Panc1 (cell line): ENCODE measurements around the gene ABCA8. TPM values are rescaled to one million over a fixed set of nuclear protein-coding genes. Genes with fewer than 3 reads are reported as not detected.
"Not testable (repeated sequence)": the region's sequence is repeated elsewhere in the genome, so short reads cannot be mapped to it uniquely, and the experiment has no call there.

ENCODE experiments used
- ATAC-seq: fragments of 200-7000 bp; cut with Tn5 transposase; 2 replicates; pipeline ENCODE4 v1.9.1; 2020; ENCODE audit warnings: mild to moderate bottlenecking, moderate library complexity
- BruUV-seq: library from RNA; stranded (reverse); fragments of 400-500 nt; replicated peaks from 2 replicates; lab custom pipeline; 2021; lab: Mats Ljungman, UMichigan
- CTCF ChIA-PET: fragments of 300-600 bp; sonication (Branson Sonifier 250); formaldehyde crosslinking; loops from one replicate; lab custom pipeline; 2022; ENCODE audit warnings: antibody characterized with exemption; lab: Charles Lee
- POLR2A ChIA-PET: fragments of 300-600 bp; sonication (Branson Sonifier 250); formaldehyde crosslinking; loops from one replicate; lab custom pipeline; 2022; ENCODE audit warnings: antibody characterized with exemption; lab: Charles Lee
- DNase-seq: peaks from one replicate; pipeline ENCODE4 v3.0.0-alpha.2; 2010; ENCODE audit warnings: low read depth, low spot score
- H3K27ac ChIP-seq: 2 replicates; pipeline ENCODE4 v1.5.1; 2011; ENCODE audit warnings: mild to moderate bottlenecking, low read length, inconsistent platforms
- H3K27me3 ChIP-seq: fragments of 200-500 bp; sonication (Bioruptor generic); 2 replicates; pipeline ENCODE4 v1.6.0; 2014; ENCODE audit warnings: low read length, inconsistent platforms; ENCODE audit not compliant: control insufficient read depth, insufficient read depth
- H3K36me3 ChIP-seq: fragments of 200-500 bp; sonication (Bioruptor generic); 2 replicates; pipeline ENCODE4 v1.5.1; 2014; ENCODE audit warnings: inconsistent platforms, mild to moderate bottlenecking, low read length, moderate library complexity; ENCODE audit not compliant: control insufficient read depth, insufficient read depth
- H3K4me1 ChIP-seq: 2 replicates; pipeline ENCODE4 v1.5.1; 2011; ENCODE audit warnings: inconsistent platforms, mild to moderate bottlenecking, low read length, moderate library complexity; ENCODE audit not compliant: control insufficient read depth, insufficient read depth
- H3K4me3 ChIP-seq, 2 experiments: 2 replicates each; pipeline ENCODE4 v1.5.1; 2011 to 2012; ENCODE audit warnings: low read depth in 2 of 2, low read length in 2 of 2, mild to moderate bottlenecking in 2 of 2, inconsistent platforms in 1 of 2, moderate library complexity in 1 of 2
- H3K9me3 ChIP-seq: fragments of 200-500 bp; sonication (Bioruptor generic); 2 replicates; pipeline ENCODE4 v1.5.1; 2014; ENCODE audit warnings: low read depth, mild to moderate bottlenecking, inconsistent platforms, low read length, moderate library complexity; ENCODE audit not compliant: control insufficient read depth, insufficient read depth
- POLR2AphosphoS5 ChIP-seq: IDR thresholded peaks from 2 replicates; pipeline ENCODE4 v1.6.1; 2012; ENCODE audit warnings: mild to moderate bottlenecking, low read depth, low read length, moderate library complexity
- SIN3A ChIP-seq: IDR thresholded peaks from 2 replicates; pipeline ENCODE4 v1.6.1; 2012; ENCODE audit warnings: low read depth, mild to moderate bottlenecking, low read length, moderate library complexity, borderline replicate concordance; ENCODE audit not compliant: insufficient read depth
- TCF7L2 ChIP-seq: IDR thresholded peaks from 2 replicates; pipeline ENCODE4 v1.6.1; 2011; ENCODE audit warnings: mild to moderate bottlenecking, low read depth, low read length, inconsistent platforms
- in situ Hi-C: cut with HindIII; loops from 2 replicates; pipeline ENCODE4 v1.10.0; 2016; ENCODE audit warnings: low sequenced_read_pairs, low pct_unique_long_range_greater_than_20kb
- intact Hi-C: fragments of 100-400 bp; cut with micrococcal nuclease; formaldehyde crosslinking; loops from one replicate; pipeline ENCODE4 v1.10.0; 2022; ENCODE audit not compliant: unreplicated experiment
- total RNA-seq: library from RNA; stranded (reverse); gene quantifications from one replicate; pipeline ENCODE4 v1.2.1, GENCODE V29; 2021; ENCODE audit not compliant: unreplicated experiment
- TF ChIP-seq, protein P1 (sequence below), 2 experiments: IDR thresholded peaks; 2 replicates each; pipeline ENCODE4 v1.6.1; 2011 to 2012; ENCODE audit warnings: low read depth in 2 of 2, control low read depth in 1 of 2, low read length in 1 of 2, mild to moderate bottlenecking in 1 of 2, moderate library complexity in 1 of 2; ENCODE audit not compliant: insufficient read depth in 1 of 2
- TF ChIP-seq, protein P2 (sequence below): fragments of 450-650 bp; IDR thresholded peaks from 2 replicates; pipeline ENCODE4 v1.5.1; 2017; ENCODE audit warnings: mild to moderate bottlenecking

Gene ABCA8
- total RNA-seq, 1 experiment from 2014 or later: 0.23 TPM

DNA sequence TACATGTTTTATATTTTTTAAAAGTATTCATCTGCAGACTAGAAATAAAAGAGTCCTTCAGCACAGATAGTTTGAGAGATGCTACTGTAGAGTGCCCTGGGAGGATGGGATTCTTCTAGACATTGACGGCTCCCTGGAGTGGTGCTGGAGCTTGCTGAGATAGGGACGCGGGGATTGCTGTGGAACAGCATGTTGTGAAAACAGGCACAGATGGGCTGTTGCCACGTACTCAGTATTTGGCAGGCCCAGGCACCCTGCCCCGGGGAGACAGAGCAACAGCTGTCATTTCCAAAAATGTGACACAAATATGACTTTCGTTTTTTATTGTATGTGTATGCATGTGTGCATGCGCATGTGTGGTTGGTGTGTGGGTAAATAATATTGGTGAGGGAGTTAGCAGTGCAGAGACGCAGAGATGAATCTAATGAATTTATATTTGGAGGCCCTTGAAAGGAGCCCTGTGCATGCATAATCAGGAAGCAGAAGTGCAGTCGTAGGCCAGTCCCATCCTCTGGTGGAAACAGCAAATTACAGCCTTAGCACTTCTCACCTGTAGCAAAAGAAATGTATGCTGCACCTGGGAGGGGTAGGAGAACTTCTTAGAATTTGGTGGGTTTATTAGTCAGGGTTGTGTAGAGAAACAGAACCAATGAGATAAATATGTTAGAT lies 6.2 kb upstream of the ABCA8 start:
- TF ChIP-seq, protein P1, sequence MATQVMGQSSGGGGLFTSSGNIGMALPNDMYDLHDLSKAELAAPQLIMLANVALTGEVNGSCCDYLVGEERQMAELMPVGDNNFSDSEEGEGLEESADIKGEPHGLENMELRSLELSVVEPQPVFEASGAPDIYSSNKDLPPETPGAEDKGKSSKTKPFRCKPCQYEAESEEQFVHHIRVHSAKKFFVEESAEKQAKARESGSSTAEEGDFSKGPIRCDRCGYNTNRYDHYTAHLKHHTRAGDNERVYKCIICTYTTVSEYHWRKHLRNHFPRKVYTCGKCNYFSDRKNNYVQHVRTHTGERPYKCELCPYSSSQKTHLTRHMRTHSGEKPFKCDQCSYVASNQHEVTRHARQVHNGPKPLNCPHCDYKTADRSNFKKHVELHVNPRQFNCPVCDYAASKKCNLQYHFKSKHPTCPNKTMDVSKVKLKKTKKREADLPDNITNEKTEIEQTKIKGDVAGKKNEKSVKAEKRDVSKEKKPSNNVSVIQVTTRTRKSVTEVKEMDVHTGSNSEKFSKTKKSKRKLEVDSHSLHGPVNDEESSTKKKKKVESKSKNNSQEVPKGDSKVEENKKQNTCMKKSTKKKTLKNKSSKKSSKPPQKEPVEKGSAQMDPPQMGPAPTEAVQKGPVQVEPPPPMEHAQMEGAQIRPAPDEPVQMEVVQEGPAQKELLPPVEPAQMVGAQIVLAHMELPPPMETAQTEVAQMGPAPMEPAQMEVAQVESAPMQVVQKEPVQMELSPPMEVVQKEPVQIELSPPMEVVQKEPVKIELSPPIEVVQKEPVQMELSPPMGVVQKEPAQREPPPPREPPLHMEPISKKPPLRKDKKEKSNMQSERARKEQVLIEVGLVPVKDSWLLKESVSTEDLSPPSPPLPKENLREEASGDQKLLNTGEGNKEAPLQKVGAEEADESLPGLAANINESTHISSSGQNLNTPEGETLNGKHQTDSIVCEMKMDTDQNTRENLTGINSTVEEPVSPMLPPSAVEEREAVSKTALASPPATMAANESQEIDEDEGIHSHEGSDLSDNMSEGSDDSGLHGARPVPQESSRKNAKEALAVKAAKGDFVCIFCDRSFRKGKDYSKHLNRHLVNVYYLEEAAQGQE (IDR thresholded peaks at IDR 0.05; ENCODE audit: insufficient read depth in 1 of 2, low read depth in 2 of 2, low read length in 1 of 2): no peak
- TF ChIP-seq SIN3A (no peak), TCF7L2 (no peak), POLR2AphosphoS5 (no peak)
- TF ChIP-seq, protein P2, sequence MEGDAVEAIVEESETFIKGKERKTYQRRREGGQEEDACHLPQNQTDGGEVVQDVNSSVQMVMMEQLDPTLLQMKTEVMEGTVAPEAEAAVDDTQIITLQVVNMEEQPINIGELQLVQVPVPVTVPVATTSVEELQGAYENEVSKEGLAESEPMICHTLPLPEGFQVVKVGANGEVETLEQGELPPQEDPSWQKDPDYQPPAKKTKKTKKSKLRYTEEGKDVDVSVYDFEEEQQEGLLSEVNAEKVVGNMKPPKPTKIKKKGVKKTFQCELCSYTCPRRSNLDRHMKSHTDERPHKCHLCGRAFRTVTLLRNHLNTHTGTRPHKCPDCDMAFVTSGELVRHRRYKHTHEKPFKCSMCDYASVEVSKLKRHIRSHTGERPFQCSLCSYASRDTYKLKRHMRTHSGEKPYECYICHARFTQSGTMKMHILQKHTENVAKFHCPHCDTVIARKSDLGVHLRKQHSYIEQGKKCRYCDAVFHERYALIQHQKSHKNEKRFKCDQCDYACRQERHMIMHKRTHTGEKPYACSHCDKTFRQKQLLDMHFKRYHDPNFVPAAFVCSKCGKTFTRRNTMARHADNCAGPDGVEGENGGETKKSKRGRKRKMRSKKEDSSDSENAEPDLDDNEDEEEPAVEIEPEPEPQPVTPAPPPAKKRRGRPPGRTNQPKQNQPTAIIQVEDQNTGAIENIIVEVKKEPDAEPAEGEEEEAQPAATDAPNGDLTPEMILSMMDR: no peak
- intact Hi-C loops (no loop called here), in situ Hi-C loops (no loop called here)
- Histone ChIP-seq H3K4me1 (no peaks in the 10 kb centered on the region), H3K9me3 (no peaks in the 10 kb centered on the region), H3K27ac (no peak overlapping the region), H3K4me3 (no peak overlapping the region), H3K36me3 (no peaks in the 10 kb centered on the region), H3K27me3 (no peaks in the 10 kb centered on the region)
- DNase-seq (no peak), ATAC-seq (no peak)
- BruUV-seq: no TSS peak
- ChIA-PET POLR2A (no interaction called here), CTCF (no interaction called here)

DNA sequence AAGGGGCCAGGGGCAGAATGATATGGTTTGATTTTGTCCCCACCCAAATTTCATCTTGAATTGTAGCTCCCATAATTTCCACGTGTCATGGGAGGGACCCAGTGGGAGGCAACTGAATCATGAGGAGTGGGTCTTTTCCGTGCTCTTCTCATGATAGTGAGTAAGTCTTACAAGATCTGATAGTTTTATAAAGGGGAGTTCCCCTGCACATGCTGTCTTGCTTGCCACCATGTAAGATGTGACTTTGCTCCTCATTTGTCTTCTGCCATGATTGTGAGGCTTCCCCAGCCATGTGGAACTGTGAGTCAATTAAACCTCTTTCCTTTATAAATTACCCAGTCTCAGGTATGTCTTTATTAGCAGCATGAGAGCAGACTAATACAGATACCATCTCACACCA lies 3.9 kb upstream of the ABCA8 start:
- DNase-seq, POLR2A ChIA-PET, in situ Hi-C loops, H3K27me3 ChIP-seq, H3K9me3 ChIP-seq, H3K4me3 ChIP-seq, CTCF ChIA-PET, H3K4me1 ChIP-seq, BruUV-seq, ATAC-seq, H3K27ac ChIP-seq, intact Hi-C loops, H3K36me3 ChIP-seq: not testable (repeated sequence)

DNA sequence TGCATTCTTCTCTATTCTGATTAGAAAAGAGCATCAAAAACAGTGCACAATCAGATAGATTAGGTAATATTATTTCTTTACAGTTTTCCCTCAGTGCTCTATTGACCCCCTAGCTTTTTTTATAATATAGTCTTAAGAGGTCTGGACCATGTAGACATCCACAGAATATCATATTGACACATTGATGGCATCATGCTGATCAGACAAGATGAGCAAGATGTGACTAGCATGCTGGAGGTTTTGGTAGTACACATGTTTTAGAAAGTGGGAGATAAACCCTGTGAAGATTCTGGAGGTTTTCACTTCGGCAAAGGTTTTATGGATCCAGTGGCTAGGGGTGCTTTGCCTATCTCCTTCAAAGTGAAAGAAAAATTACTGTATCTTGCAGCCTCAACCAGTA lies 2.8 kb upstream of the ABCA8 start:
- no TSS peak for BruUV-seq
- ChIA-PET CTCF (no interaction called here), POLR2A (no interaction called here)
- intact Hi-C loops: no loop called here
- Histone ChIP-seq H3K9me3 (no peaks in the 10 kb centered on the region), H3K4me3 (no peak overlapping the region), H3K27me3 (no peaks in the 10 kb centered on the region), H3K27ac (no peak overlapping the region), H3K36me3 (no peaks in the 10 kb centered on the region), H3K4me1 (no peaks in the 10 kb centered on the region)
- DNase-seq (no peak), ATAC-seq (no peak)
- in situ Hi-C loops: no loop called here
- no peak for TF ChIP-seq TCF7L2
